NCI-H128 (cell line): ENCODE results near the gene HNRNPH2.
A peak's percentile ranks its signal among the peaks of the same experiment; 100 is the strongest.

Experiments used
- DNase-seq: peaks from one replicate; lab custom pipeline; 2025; ENCODE audit not compliant: unreplicated experiment; lab: John Stamatoyannopoulos, UW

HNRNPH2 gene, protein sequence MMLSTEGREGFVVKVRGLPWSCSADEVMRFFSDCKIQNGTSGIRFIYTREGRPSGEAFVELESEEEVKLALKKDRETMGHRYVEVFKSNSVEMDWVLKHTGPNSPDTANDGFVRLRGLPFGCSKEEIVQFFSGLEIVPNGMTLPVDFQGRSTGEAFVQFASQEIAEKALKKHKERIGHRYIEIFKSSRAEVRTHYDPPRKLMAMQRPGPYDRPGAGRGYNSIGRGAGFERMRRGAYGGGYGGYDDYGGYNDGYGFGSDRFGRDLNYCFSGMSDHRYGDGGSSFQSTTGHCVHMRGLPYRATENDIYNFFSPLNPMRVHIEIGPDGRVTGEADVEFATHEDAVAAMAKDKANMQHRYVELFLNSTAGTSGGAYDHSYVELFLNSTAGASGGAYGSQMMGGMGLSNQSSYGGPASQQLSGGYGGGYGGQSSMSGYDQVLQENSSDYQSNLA

GRCh38 chrX:101407748-101408531 lies at the start of gene HNRNPH2, which contains the start of gene GLA:
TSS of gene HNRNPH2 (plus strand) at chrX:101408222. CDS start at chrX:101411989, 3,767 bp downstream.
TSS of gene GLA (minus strand) at chrX:101407925. CDS start at chrX:101407903, 22 bp downstream.
- peak; percentile 91 for DNase-seq

DNA sequence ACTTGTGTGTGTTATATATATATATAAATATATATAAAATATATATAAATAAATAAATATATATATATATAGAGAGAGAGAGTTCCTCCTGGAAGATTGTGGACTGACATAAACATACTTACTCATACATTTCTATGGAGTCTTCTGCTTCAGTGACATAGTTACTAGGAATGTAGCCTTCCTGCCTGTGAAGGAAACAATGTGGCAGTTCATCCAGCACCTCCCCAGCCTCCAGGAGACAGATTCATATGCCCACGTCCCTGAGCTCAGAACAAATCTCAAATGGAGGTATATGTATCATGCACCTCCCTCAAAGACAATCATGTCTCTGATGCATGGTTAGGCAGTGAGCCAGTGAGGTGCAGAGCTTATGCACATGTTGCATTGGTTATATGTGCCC lies 48.1 kb upstream of the HNRNPH2 start:
- no peak for DNase-seq

GRCh38 chrX:101360390-101360789 lies 47.6 kb upstream of the HNRNPH2 start:
- no peak for DNase-seq

DNA sequence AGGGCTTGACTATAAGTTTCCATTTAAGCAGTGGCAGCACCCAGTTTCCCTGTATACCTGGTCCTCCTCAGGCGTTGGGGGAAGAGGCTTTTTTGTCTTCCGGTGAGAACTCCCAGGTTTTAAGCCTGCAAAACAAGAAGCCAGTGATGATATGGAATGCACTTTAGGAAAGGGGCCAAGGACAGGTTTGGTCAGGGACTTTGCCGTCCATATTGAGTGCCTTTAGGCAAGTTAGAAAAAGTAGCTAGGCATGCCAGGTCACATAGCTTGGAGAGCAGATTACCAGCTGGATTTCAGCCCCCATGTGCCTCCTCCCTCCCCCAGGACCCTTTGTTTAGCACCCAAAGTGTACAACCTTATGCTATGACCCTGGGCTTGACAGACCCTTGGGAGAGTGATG lies 45.9 kb upstream of the HNRNPH2 start:
- DNase-seq, result no peak

DNA sequence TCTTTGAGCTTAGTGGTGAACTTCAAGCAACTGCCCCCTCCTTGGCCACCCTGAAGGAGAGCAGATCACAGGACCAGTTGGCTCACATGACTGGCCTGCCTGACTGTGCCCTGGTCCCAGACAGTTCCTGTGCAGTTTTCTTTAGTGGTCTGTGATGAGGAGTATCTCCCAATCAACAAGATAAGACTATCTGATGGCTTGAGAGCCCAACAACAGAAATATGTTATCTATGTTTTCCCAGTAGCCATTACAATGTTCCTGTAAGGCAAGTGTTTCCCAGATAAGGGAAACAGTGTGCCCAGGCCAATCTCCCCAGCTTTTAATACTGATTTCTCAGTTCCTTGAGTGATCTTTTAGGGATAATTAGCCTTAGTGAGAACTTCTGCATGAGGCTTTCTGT lies 45.3 kb upstream of the HNRNPH2 start:
- DNase-seq, result no peak

GRCh38 chrX:101365301-101365795 lies 42.7 kb upstream of the HNRNPH2 start:
- DNase-seq, result no peak

DNA sequence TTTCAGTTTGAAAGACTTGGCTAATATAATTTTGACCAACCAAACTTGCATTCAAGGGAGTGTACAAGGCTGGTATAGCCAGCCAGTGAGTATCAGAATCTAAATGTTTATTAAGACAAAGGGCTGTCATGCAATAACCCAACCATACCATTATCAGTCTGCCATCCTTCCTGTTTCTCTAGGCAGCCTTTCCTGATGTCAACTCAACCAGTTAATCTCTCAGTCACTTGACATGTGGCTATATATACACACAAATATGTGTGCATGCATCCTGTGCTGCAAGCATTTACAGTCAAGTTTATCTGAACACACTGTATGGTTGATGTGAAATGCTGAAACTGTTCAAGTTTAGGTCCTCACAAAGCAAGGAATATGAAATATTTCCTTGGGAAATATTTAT lies 39.2 kb upstream of the HNRNPH2 start:
- DNase-seq, result no peak

DNA sequence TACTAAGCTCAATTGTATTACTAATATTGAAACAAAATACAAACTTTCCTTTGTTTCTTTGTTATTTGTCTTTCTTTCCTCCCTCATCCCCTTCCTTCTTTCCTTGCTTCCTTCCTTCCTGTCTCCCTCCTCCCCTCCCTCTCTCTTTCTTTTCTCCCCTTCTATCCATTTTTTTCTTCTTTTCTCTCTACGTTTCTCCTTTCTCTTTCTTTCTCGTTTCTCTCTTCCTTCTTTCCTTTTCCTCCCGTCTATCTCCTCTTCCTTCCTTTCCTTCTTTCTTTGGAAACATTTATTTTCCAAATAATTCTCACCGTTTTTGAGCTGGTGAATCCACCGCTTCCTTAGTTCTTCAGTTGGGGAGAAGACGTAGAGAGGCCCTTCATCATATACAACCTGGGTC lies 38.3 kb upstream of the HNRNPH2 start:
- no peak for DNase-seq

GRCh38 chrX:101370888-101371504 lies 37.0 kb upstream of the HNRNPH2 start:
- no peak for DNase-seq

GRCh38 chrX:101377547-101377946 lies 30.5 kb upstream of the HNRNPH2 start:
- DNase-seq, result no peak

GRCh38 chrX:101383679-101384205 lies 24.3 kb upstream of the HNRNPH2 start:
- DNase-seq, result no peak

GRCh38 chrX:101385026-101385684 lies 22.9 kb upstream of the HNRNPH2 start:
- DNase-seq, result no peak

GRCh38 chrX:101385795-101386541 lies 22.1 kb upstream of the HNRNPH2 start, which contains the start of gene BTK:
TSS of gene BTK (minus strand) at chrX:101386191. CDS start at chrX:101375284, 10,907 bp downstream.
- no peak for DNase-seq

GRCh38 chrX:101386542-101386885 lies 21.5 kb upstream of the HNRNPH2 start:
- DNase-seq, result no peak

DNA sequence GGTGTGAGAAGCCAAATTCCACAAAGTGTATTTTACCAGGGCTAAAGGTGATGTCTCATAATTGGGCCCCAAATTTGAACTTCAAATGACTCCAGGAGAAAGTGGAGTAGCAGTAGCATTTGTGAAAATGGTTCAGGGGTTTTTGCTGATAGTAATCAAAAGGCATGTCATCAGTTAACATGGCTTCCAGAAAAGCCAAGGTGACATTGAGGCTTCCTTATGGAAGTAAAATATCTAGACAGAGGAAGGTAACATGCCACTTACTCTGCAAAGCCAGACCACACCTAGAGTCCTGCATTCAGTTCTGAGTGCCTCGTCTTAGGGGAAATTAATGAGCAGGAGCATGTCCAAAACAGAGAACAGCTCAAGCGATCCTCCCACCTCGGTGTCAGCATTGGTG lies 19.4 kb upstream of the HNRNPH2 start:
- no peak for DNase-seq

DNA sequence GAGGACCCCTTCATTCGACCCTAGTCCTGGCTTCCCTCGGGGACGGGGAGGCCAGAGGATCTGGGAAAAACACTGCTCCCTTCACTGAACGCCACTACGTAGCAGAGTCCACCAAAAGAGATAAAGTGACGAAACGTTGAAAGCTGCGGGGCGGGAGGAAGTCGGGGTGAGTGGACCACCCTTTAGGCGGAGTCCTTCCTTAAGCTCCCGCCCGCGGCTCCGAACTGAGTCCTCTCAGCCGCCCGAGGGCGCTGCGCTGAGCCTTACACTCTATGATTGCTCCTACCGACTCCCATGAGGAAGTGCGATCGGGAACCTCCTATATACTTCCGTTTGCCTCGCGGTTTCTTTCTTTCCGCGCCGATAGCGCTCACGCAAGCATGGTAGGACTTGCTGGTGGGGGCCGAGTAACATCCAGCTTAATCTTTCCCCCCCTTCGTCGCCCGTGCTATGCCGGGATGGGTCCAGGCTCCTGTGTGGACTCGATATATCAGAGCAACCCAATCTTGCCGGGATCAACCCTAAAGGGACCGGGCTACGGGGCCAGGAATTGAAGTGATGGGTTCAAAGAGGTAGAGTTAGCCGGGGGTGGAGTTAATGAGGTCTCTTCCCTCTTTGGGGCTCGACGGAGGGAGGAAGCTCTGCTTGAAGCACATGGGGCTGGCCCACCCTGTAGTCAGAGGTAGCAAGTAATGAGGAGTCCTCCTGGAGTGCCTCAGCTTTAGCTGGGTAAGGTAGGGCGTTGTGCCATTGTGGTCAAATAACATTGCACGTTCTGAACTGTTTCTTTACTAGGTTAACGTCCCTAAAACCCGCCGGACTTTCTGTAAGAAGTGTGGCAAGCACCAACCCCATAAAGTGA lies 17.1 kb upstream of the HNRNPH2 start, which contains the start of gene RPL36A:
Gene RPL36A, plus strand, starts transcription at position 348 of the 862 bp plus-strand sequence. Its CDS starts 33 bp downstream, at position 381.
- peak; percentile 80 for DNase-seq

DNA sequence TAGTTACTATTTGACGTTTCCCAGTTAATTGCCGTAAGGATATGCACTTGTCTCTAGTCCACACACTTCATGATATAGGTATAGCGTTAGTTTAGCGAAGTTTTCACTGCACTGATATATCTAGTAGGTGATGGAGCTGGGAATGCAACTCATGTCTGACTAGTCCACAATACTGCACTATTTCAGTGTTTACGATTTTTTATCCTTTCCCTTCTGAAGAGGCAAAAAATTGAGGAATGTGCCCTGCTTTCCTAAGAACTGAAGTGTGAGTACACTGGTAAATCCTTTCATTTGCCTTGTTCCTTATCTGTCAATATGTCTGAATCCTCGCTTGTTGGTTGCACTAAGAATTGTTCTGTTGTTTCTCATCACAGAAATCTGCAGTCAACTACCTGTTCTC lies 16.2 kb upstream of the HNRNPH2 start:
- no peak for DNase-seq

GRCh38 chrX:101393530-101394305 lies 14.3 kb upstream of the HNRNPH2 start:
- DNase-seq, result no peak
